Peyer's patch (tissue), 4 donors: ENCODE data around the gene PRKCZ. TPM values are rescaled to one million over a fixed set of nuclear protein-coding genes. Genes with fewer than 3 reads are reported as not detected.

Source experiments
- DNase-seq, 3 donors: peaks; one replicate each; pipeline ENCODE4 v3.0.0-alpha.2; 2017 to 2019
- H3K27ac ChIP-seq, 4 donors: fragments of 200-600 bp; sonication (generic); one replicate each; pipeline ENCODE4 v1.5.1; 2016 to 2019
- H3K27me3 ChIP-seq, 2 donors: fragments of 200-600 bp; sonication (generic); one replicate each; pipeline ENCODE4 v1.5.1; 2019
- H3K36me3 ChIP-seq, 3 donors: fragments of 200-600 bp; sonication (generic); one replicate each; pipeline ENCODE4 v1.5.1; 2016 to 2019
- H3K4me1 ChIP-seq, 4 donors: fragments of 200-600 bp; sonication (generic); one replicate each; pipeline ENCODE4 v1.5.1; 2016 to 2019
- H3K4me3 ChIP-seq, 4 donors: fragments of 200-600 bp; sonication (generic); 1 replicate in 3 of 4; 2 replicates in 1 of 4; pipeline ENCODE4 v1.5.1; 2016 to 2019; ENCODE audit warnings: mild to moderate bottlenecking in 1 of 4
- H3K9me3 ChIP-seq, 4 donors: fragments of 200-600 bp; sonication (generic); one replicate each; pipeline ENCODE4 v1.5.1; 2016 to 2019; ENCODE audit warnings: mild to moderate bottlenecking in 1 of 4
- CTCF ChIP-seq, 6 experiments: fragments of 450-650 bp in 4 of 6; fragments of 200-600 bp in 2 of 6; sonication (generic) in 1 of 6; IDR thresholded peaks; one replicate each; pipeline ENCODE4 v1.5.1; 2017 to 2019; ENCODE audit warnings: antibody characterized with exemption in 6 of 6, mild to moderate bottlenecking in 3 of 6, moderate library complexity in 1 of 6
- POLR2A ChIP-seq, 2 donors: fragments of 450-650 bp; IDR thresholded peaks; one replicate each; pipeline ENCODE4 v1.5.1; 2017; ENCODE audit warnings: antibody characterized with exemption in 2 of 2, mild to moderate bottlenecking in 2 of 2, moderate library complexity in 2 of 2
- total RNA-seq, 4 donors: library from RNA; depleted of rRNA; stranded (reverse); fragments of >200 nt; gene quantifications; one replicate each; pipeline ENCODE4 v1.1.0, GENCODE V29; 2016

Gene PRKCZ
- total RNA-seq, 4 donors from 2014 or later: 51.2 to 105 (median 93.6) TPM

- Histone ChIP-seq H3K9me3 (no peaks in the 10 kb centered on the region), H3K36me3 (peaks cover 0 to 25% (median 0%) of the 10 kb centered on the region in 3 donors), H3K27ac (no peak overlapping the region), H3K4me1 (no peaks in the 10 kb centered on the region), H3K27me3 (no peaks in the 10 kb centered on the region), H3K4me3 (no peak overlapping the region)
- no peak for TF ChIP-seq CTCF (IDR thresholded peaks at IDR 0.05)
- no peak for TF ChIP-seq POLR2A (IDR thresholded peaks at IDR 0.05)
- no peak for DNase-seq
Measured at GRCh38 chr1:2168090-2168489, 117.9 kb downstream of the PRKCZ start.

- no peaks in the 10 kb centered on the region for H3K9me3 ChIP-seq
- H3K4me3 ChIP-seq: no peak overlapping the region
- H3K36me3 ChIP-seq: peaks cover 0 to 22% (median 0%) of the 10 kb centered on the region in 3 donors
- no peaks in the 10 kb centered on the region for H3K27me3 ChIP-seq
- H3K4me1 ChIP-seq: no peaks in the 10 kb centered on the region
- TF ChIP-seq POLR2A (IDR thresholded peaks at IDR 0.05) (no peak), CTCF (IDR thresholded peaks at IDR 0.05) (no peak)
- DNase-seq: no peak
- H3K27ac ChIP-seq: no peak overlapping the region
Measured at GRCh38 chr1:2168535-2168934, 118.3 kb downstream of the PRKCZ start.

DNA sequence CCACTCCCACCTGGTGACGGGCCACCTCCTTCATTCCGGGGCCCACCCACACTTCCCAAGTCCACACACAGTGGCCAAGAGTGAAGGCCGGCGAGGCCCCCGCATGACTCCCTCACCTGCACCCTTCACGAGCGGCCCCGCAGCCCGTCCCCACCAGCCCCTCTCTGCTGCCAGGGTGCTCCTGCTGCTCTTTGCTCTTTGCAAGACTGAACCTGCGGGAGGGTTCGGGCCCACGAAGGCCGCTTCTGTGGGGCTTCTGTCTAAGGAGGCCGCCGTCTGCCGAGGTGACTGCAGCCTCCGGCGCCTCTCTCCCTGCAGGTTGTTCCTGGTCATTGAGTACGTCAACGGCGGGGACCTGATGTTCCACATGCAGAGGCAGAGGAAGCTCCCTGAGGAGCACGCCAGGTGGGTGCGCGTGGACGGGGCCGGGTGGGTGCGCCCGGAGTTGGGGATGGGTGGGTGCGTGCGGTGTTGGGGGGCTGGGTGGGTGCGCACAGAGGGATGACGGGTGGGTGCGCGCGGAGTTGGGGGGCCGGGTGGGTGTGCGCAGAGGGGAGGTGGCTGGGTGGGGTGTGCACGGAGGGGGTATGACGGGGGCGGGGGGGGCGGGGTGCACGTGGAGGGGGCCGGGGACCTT, 119.1 kb downstream of the PRKCZ start:
- no peak for TF ChIP-seq POLR2A (IDR thresholded peaks at IDR 0.05)
- no peak for TF ChIP-seq CTCF (IDR thresholded peaks at IDR 0.05)
- H3K4me3 ChIP-seq: no peak overlapping the region
- DNase-seq: no peak
- H3K4me1 ChIP-seq: peaks cover 0 to 2% (median 0%) of the 10 kb centered on the region in 4 donors
- peaks cover 0 to 21% (median 0%) of the 10 kb centered on the region in 3 donors for H3K36me3 ChIP-seq
- no peaks in the 10 kb centered on the region for H3K27me3 ChIP-seq
- H3K27ac ChIP-seq: no peak overlapping the region
- H3K9me3 ChIP-seq: no peaks in the 10 kb centered on the region

DNA sequence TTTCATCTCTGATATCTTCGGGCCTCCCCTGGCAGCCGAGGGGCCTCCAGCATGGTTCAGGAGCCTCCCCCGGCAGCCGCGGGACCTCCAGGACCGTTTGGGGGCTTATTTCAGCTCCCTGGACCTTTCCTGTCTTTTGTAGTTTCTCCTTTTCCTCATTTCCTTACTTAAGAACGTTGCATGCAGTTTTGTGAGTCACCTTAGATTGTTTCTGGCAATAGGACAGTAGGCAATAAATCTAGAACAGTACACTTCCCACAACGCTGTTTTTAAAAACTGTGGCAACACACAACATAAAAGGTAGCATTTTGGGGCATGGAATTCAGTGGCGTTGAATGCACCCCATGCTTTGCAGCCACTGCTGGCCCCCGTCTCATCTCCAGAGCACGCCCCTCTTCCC, 120.0 kb downstream of the PRKCZ start:
- Histone ChIP-seq H3K27me3 (no peaks in the 10 kb centered on the region), H3K36me3 (peaks cover 0 to 18% (median 0%) of the 10 kb centered on the region in 3 donors), H3K9me3 (no peaks in the 10 kb centered on the region), H3K4me3 (no peak overlapping the region), H3K27ac (no peak overlapping the region), H3K4me1 (peaks cover 0 to 3% (median 0%) of the 10 kb centered on the region in 4 donors)
- no peak for DNase-seq
- no peak for TF ChIP-seq POLR2A (IDR thresholded peaks at IDR 0.05)
- TF ChIP-seq CTCF (IDR thresholded peaks at IDR 0.05): no peak

- Histone ChIP-seq H3K4me3 (no peak overlapping the region), H3K9me3 (no peaks in the 10 kb centered on the region), H3K4me1 (peaks cover 0 to 3% (median 0%) of the 10 kb centered on the region in 4 donors), H3K27ac (no peak overlapping the region), H3K36me3 (peaks cover 0 to 24% (median 0%) of the 10 kb centered on the region in 3 donors), H3K27me3 (no peaks in the 10 kb centered on the region)
- TF ChIP-seq POLR2A (IDR thresholded peaks at IDR 0.05) (no peak), CTCF (IDR thresholded peaks at IDR 0.05) (no peak)
- DNase-seq: no peak
Measured at GRCh38 chr1:2172012-2172411, 121.8 kb downstream of the PRKCZ start.
